ENCODE results near the gene ZNF730.
"Not testable (repeated sequence)": the region's sequence is repeated elsewhere in the genome, so short reads cannot be mapped to it uniquely, and the experiment has no call there.

The ZNF730 gene

GRCh38 chr19:23116802-23117571 lies at the start of gene ZNF730:
TSS of gene ZNF730 (plus strand) at chr19:23117025. CDS start at chr19:23117174, 149 bp downstream.
- peak; percentile 1 to 2 for DNase-seq

- no peak for DNase-seq
These were observed 46.3 kb upstream of the ZNF730 start for GRCh38 chr19:23070353-23071146.

- DNase-seq = no peak
These were observed 45.7 kb upstream of the ZNF730 start for GRCh38 chr19:23071147-23071511.

- no peak for DNase-seq
These were observed 41.6 kb upstream of the ZNF730 start for GRCh38 chr19:23075031-23075733.

- DNase-seq = not testable (repeated sequence)
These were observed 39.0 kb upstream of the ZNF730 start for GRCh38 chr19:23077776-23078175.

- DNase-seq = no peak
These were observed 23.0 kb upstream of the ZNF730 start for GRCh38 chr19:23093832-23094231.

- DNase-seq = no peak
These were observed 21.4 kb upstream of the ZNF730 start for GRCh38 chr19:23095418-23095817.

- no peak for DNase-seq
These were observed 18.5 kb upstream of the ZNF730 start for GRCh38 chr19:23098286-23098685.

- DNase-seq = no peak
These were observed 17.8 kb upstream of the ZNF730 start for GRCh38 chr19:23098988-23099387.

GRCh38 chr19:23099966-23100365 lies 16.9 kb upstream of the ZNF730 start:
- DNase-seq = no peak

GRCh38 chr19:23101241-23101640 lies 15.6 kb upstream of the ZNF730 start:
- no peak for DNase-seq

GRCh38 chr19:23118400-23118799 lies 1.6 kb downstream of the ZNF730 start:
- no peak for DNase-seq

GRCh38 chr19:23134211-23134610 lies 17.4 kb downstream of the ZNF730 start:
- DNase-seq = not testable (repeated sequence)

GRCh38 chr19:23145617-23146415 lies 29.0 kb downstream of the ZNF730 start:
- DNase-seq = no peak

- DNase-seq = no peak
These were observed 43.9 kb downstream of the ZNF730 start for GRCh38 chr19:23160766-23161165.

- not testable (repeated sequence) for DNase-seq
These were observed 51.5 kb downstream of the ZNF730 start for GRCh38 chr19:23168286-23168685.

GRCh38 chr19:23183251-23183650 lies 66.4 kb downstream of the ZNF730 start:
- DNase-seq = no peak

- DNase-seq = no peak
These were observed 73.5 kb downstream of the ZNF730 start for GRCh38 chr19:23190341-23190740.

All from activated CD4-positive, alpha-beta T cell treated with anti-CD3 and anti-CD28 coated beads, Interleukin-2, amount 50 U/mL, for 4 hours (primary cell).